Measurements from ENCODE around the gene RPN2. TPM values are rescaled to one million over a fixed set of nuclear protein-coding genes. Genes with fewer than 3 reads are reported as not detected.

The RPN2 gene
- total RNA-seq, 1 experiment from 2014 or later, result 234 TPM

GRCh38 chr20:37280403-37280802 lies 101.3 kb downstream of the RPN2 start:
- Mint-ChIP-seq H3K4me3 (no peak overlapping the region), H3K27ac (no peak overlapping the region), H3K9me3 (no peaks in the 10 kb centered on the region), H3K27me3 (ENCODE audit: low read depth) (peaks cover 4% of the 10 kb centered on the region), H3K4me1 (peaks cover 10 to 34% of the 10 kb centered on the region in 2 experiments), H3K36me3 (ENCODE audit: insufficient read depth in 1 of 3, low read depth in 3 of 3) (no peaks in the 10 kb centered on the region)
- H2AK5ac ChIP-seq (ENCODE audit: insufficient read length, low read length), result no peak overlapping the region
- no peak overlapping the region for H4K8ac ChIP-seq (replicated peaks; ENCODE audit: insufficient read length, low read depth, low read length)
- no peaks in the 10 kb centered on the region for H3K9me3 ChIP-seq (ENCODE audit: control insufficient read depth, low read depth, low read length)
- H2BK5ac ChIP-seq (ENCODE audit: insufficient read length, low read length), result no peak overlapping the region
- DNase-seq, result no peak
- no peak overlapping the region for H2BK12ac ChIP-seq (ENCODE audit: insufficient read length, low read depth, low read length)
- H3K23me2 ChIP-seq (ENCODE audit: insufficient read length, low read depth, low read length, poor library complexity, severe bottlenecking), result no peaks in the 10 kb centered on the region
- no peak overlapping the region for H3T11ph ChIP-seq (ENCODE audit: low read length)
- TF ChIP-seq CTCF (conservative IDR thresholded peaks at IDR 0.05), result no peak
- H4K91ac ChIP-seq (ENCODE audit: insufficient read length, low read depth, low read length), result no peak overlapping the region
- H3K4ac ChIP-seq (ENCODE audit: low read depth, low read length), result no peak overlapping the region
- no peak overlapping the region for H3K23ac ChIP-seq (ENCODE audit: insufficient read length, low read depth, low read length)
- no peak overlapping the region for H2AFZ ChIP-seq (ENCODE audit: low read length)
- no peak overlapping the region for H3K18ac ChIP-seq (ENCODE audit: insufficient read length, low read depth, low read length)
- no peak overlapping the region for H4K5ac ChIP-seq (ENCODE audit: insufficient read length, low read depth, low read length)
- H3K27ac ChIP-seq (ENCODE audit: insufficient read length, low read depth, low read length), result no peak overlapping the region
- no peaks in the 10 kb centered on the region for H3K27me3 ChIP-seq (ENCODE audit: insufficient read depth, low read length)
- no peak overlapping the region for H3K9ac ChIP-seq (ENCODE audit: extremely low read depth, insufficient read length, low read length)
- WGBS (ENCODE audit: extremely low coverage, insufficient read length, low lambda C conversion rate), result no CpG with 5 or more reads among the region's 8 CpGs
- no peak overlapping the region for H2BK120ac ChIP-seq (ENCODE audit: low read depth, low read length, poor library complexity, severe bottlenecking)
- no peak overlapping the region for H3K14ac ChIP-seq (ENCODE audit: insufficient read depth, low read length)
- H4K20me1 ChIP-seq (ENCODE audit: control insufficient read depth, insufficient read depth, insufficient read length), result no peaks in the 10 kb centered on the region
- no peak overlapping the region for H3K56ac ChIP-seq (ENCODE audit: insufficient read length, low read depth, low read length)
- no peak overlapping the region for H2BK15ac ChIP-seq (ENCODE audit: low read depth, low read length)
- H3K4me2 ChIP-seq (ENCODE audit: insufficient read depth, insufficient read length, low read length), result no peak overlapping the region
- no peak overlapping the region for H2BK20ac ChIP-seq (ENCODE audit: low read depth, low read length, poor library complexity, severe bottlenecking)
- H3K79me2 ChIP-seq (ENCODE audit: insufficient read depth, low read length), result no peaks in the 10 kb centered on the region
- H3K4me1 ChIP-seq (ENCODE audit: insufficient read depth, low read length), result no peaks in the 10 kb centered on the region; the same call in 1 of the 2 replicates
- H3K79me1 ChIP-seq (ENCODE audit: insufficient read depth, low read depth, low read length, poor library complexity, severe bottlenecking), result no peaks in the 10 kb centered on the region
